Osteoblast (primary cell): ENCODE results near the gene ZNF84. TPM values are rescaled to one million over a fixed set of nuclear protein-coding genes. Genes with fewer than 3 reads are reported as not detected.

ENCODE experiments used
- DNase-seq: peaks from one replicate; pipeline ENCODE4 v3.0.0; 2011; ENCODE audit warnings: low spot score, mixed read lengths; ENCODE audit not compliant: insufficient read length; ENCODE audit errors: missing footprints
- H2AFZ ChIP-seq: 2 replicates; pipeline ENCODE4 v1.6.0; 2011; ENCODE audit warnings: mild to moderate bottlenecking, low read length
- H3K27ac ChIP-seq: 2 replicates; pipeline ENCODE4 v1.5.1; 2011; ENCODE audit warnings: mild to moderate bottlenecking, low read depth, low read length, moderate library complexity
- H3K27me3 ChIP-seq: 2 replicates; pipeline ENCODE4 v1.6.0; 2012; ENCODE audit warnings: mild to moderate bottlenecking, control low read depth, inconsistent platforms, low read length, moderate library complexity; ENCODE audit not compliant: insufficient read depth
- H3K36me3 ChIP-seq: 2 replicates; pipeline ENCODE4 v1.5.1; 2011; ENCODE audit warnings: mild to moderate bottlenecking, low read length, control low read depth, moderate library complexity; ENCODE audit not compliant: insufficient read depth
- H3K4me1 ChIP-seq: 2 replicates; pipeline ENCODE4 v1.5.1; 2011; ENCODE audit warnings: mild to moderate bottlenecking, low read length, control low read depth, moderate library complexity; ENCODE audit not compliant: insufficient read depth
- H3K4me2 ChIP-seq: 2 replicates; pipeline ENCODE4 v1.6.0; 2011; ENCODE audit warnings: mild to moderate bottlenecking, low read length; ENCODE audit not compliant: insufficient read depth
- H3K4me3 ChIP-seq: fragments of 200-600 bp; sonication (generic); 3 replicates; pipeline ENCODE4 v1.5.1; 2012; ENCODE audit warnings: mild to moderate bottlenecking, low read length, inconsistent platforms; ENCODE audit not compliant: insufficient read depth
- H3K79me2 ChIP-seq: 2 replicates; pipeline ENCODE4 v1.6.0; 2012; ENCODE audit warnings: mild to moderate bottlenecking, low read length, control low read depth, inconsistent platforms; ENCODE audit not compliant: insufficient read depth
- H3K9me3 ChIP-seq: 2 replicates; pipeline ENCODE4 v1.5.1; 2011; ENCODE audit warnings: low read depth, low read length, control low read depth
- H4K20me1 ChIP-seq: 2 replicates; pipeline ENCODE4 v1.6.0; 2012; ENCODE audit warnings: mild to moderate bottlenecking, low read length, control low read depth; ENCODE audit not compliant: insufficient read depth
- total RNA-seq: library from RNA; depleted of rRNA; stranded (reverse); fragments of >200 nt; gene quantifications from 2 replicates; pipeline ENCODE4 v1.2.3, GENCODE V29; 2012
- TF ChIP-seq, protein P1 (sequence below): IDR thresholded peaks from 2 replicates; pipeline ENCODE4 v1.5.1; 2011; ENCODE audit warnings: mild to moderate bottlenecking, low read depth, low read length, moderate library complexity; ENCODE audit errors: extremely low read depth

ZNF84 gene
- total RNA-seq: 28.9 and 30.0 TPM in 2 replicates

DNA sequence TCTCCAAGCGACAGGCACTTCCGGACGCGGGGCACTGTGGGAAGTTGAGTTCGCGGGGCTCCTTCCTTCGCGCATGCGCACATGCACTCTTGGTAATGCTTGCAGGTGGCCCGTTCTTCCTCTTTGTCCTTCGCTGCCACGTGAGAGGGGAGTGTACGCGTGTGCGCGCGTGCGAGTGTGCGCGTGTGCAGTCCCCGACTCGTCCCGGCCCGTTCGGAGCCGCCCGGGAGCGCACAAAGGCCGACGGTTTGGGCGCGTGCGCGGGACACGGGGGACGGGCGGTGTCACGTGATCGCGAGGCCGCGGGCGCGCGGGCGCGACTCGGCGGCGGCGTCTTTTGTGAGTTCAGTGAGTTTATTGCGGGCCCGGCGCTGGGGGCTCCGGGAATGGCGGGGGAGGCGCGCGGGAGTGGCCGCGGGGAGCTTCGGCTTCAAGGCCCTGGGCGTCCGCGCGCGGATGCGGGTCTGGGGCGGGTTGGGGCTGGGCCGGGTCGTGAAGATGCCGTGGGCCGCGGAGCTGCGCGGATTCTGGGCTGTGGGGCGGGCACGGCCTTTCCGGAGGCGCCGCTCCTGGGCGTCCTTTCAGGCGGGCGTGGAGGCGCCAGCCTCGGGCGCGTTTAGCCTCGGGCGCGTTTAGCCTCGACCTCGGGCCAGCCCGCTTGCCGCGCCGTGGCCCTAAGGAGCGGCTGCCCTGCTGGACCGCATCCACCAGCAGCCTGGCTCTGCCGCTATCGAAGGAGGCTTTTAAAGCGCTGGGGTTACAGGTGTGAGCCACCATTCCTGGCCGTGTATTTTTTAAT lies at the start of gene ZNF84:
ZNF84 (plus strand) TSS at position 303 of the 799 bp plus-strand sequence. CDS start 3,959 bp downstream, outside the sequence.
- H3K4me2 ChIP-seq: peak within 1 kb of the TSS; percentile 69
- H3K9me3 ChIP-seq: peaks cover 23% of the 10 kb centered on the region
- H3K4me3 ChIP-seq: peak within 1 kb of the TSS; percentile 72
- H3K36me3 ChIP-seq: peaks cover 32% of the 10 kb centered on the region
- peaks cover 7% of the 10 kb centered on the region for H3K4me1 ChIP-seq
- H3K79me2 ChIP-seq: peaks cover 45% of the 10 kb centered on the region
- peak within 1 kb of the TSS; percentile 46 for H3K27ac ChIP-seq
- DNase-seq: peak; percentile 97
- peaks cover 4% of the 10 kb centered on the region for H4K20me1 ChIP-seq
- TF ChIP-seq, protein P1, sequence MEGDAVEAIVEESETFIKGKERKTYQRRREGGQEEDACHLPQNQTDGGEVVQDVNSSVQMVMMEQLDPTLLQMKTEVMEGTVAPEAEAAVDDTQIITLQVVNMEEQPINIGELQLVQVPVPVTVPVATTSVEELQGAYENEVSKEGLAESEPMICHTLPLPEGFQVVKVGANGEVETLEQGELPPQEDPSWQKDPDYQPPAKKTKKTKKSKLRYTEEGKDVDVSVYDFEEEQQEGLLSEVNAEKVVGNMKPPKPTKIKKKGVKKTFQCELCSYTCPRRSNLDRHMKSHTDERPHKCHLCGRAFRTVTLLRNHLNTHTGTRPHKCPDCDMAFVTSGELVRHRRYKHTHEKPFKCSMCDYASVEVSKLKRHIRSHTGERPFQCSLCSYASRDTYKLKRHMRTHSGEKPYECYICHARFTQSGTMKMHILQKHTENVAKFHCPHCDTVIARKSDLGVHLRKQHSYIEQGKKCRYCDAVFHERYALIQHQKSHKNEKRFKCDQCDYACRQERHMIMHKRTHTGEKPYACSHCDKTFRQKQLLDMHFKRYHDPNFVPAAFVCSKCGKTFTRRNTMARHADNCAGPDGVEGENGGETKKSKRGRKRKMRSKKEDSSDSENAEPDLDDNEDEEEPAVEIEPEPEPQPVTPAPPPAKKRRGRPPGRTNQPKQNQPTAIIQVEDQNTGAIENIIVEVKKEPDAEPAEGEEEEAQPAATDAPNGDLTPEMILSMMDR: no peak
- peak within 1 kb of the TSS; percentile 84 for H2AFZ ChIP-seq
- H3K27me3 ChIP-seq: no peaks in the 10 kb centered on the region

DNA sequence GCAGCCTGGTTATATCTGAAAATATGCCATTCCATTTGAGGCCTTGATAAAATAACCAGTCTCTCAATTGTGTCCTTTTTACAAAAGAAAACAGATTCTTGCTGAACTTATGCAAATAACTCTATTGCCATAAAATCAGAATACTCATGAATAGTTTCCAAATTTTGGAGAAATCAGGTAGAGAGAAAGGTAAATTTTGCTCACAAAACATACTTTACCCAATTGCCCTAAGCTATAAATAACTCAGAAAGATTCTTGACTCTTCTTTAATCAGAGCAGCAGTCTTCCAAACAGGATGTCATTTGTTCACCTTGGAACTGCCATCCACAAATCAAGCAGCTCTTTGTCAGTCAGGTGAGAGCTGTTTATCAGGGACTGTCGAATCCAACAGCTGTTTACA lies 38.6 kb upstream of the ZNF84 start:
- Histone ChIP-seq H3K9me3 (peaks cover 9% of the 10 kb centered on the region), H3K27me3 (no peaks in the 10 kb centered on the region), H3K4me3 (no peak overlapping the region), H3K79me2 (peaks cover 85% of the 10 kb centered on the region), H4K20me1 (no peaks in the 10 kb centered on the region), H3K27ac (no peak overlapping the region), H3K4me1 (no peaks in the 10 kb centered on the region), H3K36me3 (no peaks in the 10 kb centered on the region), H3K4me2 (no peak overlapping the region), H2AFZ (no peak overlapping the region)
- TF ChIP-seq, protein P1: no peak
- DNase-seq: no peak

DNA sequence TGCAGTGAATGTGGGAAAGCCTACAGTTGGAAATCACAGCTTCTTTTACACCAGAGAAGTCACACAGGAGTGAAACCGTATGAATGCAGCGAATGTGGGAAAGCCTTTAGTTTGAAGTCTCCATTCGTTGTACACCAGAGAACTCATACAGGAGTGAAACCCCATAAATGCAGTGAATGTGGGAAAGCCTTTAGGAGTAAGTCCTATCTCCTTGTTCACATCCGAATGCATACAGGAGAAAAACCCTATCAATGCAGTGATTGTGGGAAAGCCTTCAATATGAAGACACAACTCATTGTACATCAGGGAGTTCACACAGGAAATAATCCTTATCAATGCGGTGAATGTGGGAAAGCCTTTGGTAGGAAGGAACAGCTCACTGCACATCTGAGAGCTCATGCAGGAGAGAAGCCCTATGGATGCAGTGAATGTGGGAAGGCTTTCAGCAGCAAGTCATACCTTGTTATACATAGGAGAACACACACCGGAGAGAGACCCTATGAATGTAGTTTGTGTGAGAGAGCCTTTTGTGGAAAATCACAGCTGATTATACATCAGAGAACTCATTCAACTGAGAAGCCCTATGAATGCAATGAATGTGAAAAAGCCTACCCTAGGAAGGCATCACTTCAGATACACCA lies 26.5 kb upstream of the ZNF84 start:
- Histone ChIP-seq H3K9me3 (peaks cover 47% of the 10 kb centered on the region), H4K20me1 (no peaks in the 10 kb centered on the region), H3K27me3 (no peaks in the 10 kb centered on the region), H3K4me2 (no peak overlapping the region), H2AFZ (no peak overlapping the region), H3K27ac (no peak overlapping the region), H3K79me2 (peaks cover 13% of the 10 kb centered on the region), H3K36me3 (peaks cover 69% of the 10 kb centered on the region), H3K4me1 (no peaks in the 10 kb centered on the region), H3K4me3 (no peak overlapping the region)
- TF ChIP-seq, protein P1: no peak
- no peak for DNase-seq

DNA sequence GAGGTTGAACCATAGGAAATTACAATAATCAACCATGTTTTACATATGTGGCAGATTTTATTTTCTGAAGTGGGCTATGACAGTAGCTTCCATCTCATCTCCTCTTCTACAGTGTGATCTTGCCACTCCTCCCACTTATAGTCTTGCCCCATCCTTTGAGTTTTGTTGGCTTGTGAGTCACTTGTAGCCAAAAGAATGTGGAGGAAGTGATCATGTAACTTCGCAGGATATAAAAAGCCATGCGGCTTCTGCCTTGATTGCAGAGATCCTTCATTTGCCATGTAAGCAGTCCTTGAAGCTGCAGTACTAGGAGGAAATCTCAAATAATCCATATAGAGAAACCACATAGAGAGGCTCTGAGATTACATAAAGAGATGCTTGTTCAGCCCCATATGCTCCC lies 13.7 kb upstream of the ZNF84 start:
- Histone ChIP-seq H3K27ac (no peak overlapping the region), H4K20me1 (no peaks in the 10 kb centered on the region), H3K79me2 (no peaks in the 10 kb centered on the region), H3K4me3 (no peak overlapping the region), H2AFZ (no peak overlapping the region), H3K4me1 (no peaks in the 10 kb centered on the region), H3K27me3 (no peaks in the 10 kb centered on the region), H3K4me2 (no peak overlapping the region), H3K9me3 (peaks cover 4% of the 10 kb centered on the region), H3K36me3 (no peaks in the 10 kb centered on the region)
- DNase-seq: no peak
- TF ChIP-seq, protein P1: no peak
